Glomerular endothelial cell (primary cell): ENCODE data around the gene PLEKHH2. TPM values are rescaled to one million over a fixed set of nuclear protein-coding genes. Genes with fewer than 3 reads are reported as not detected.
"Not testable (repeated sequence)": the region's sequence is repeated elsewhere in the genome, so short reads cannot be mapped to it uniquely, and the experiment has no call there.

Experiments
- DNase-seq: peaks from one replicate; pipeline ENCODE4 v3.0.0-alpha.2; 2011; ENCODE audit warnings: low read depth, low spot score; ENCODE audit errors: extremely low read depth
- total RNA-seq: library from RNA; depleted of rRNA; stranded (reverse); fragments of >200 nt; gene quantifications from 2 replicates; pipeline ENCODE4 v1.2.3, GENCODE V29; 2015

PLEKHH2 gene
- total RNA-seq, 1 donor from 2014 or later, result 5.7 TPM

GRCh38 chr2:43636153-43636552 is 907 bp upstream of the PLEKHH2 start:
- not testable (repeated sequence) for DNase-seq

- DNase-seq, result no peak
Measured at GRCh38 chr2:43636621-43637020, 439 bp upstream of the PLEKHH2 start.

- DNase-seq, result no peak
Measured at GRCh38 chr2:43642363-43642762, 5.3 kb downstream of the PLEKHH2 start.

GRCh38 chr2:43643680-43644079 is 6.6 kb downstream of the PLEKHH2 start:
- no peak for DNase-seq

GRCh38 chr2:43648994-43649701 is 12.1 kb downstream of the PLEKHH2 start:
- DNase-seq, result no peak

- DNase-seq, result no peak
Measured at GRCh38 chr2:43653506-43653905, 16.4 kb downstream of the PLEKHH2 start.

GRCh38 chr2:43657241-43657640 is 20.2 kb downstream of the PLEKHH2 start:
- DNase-seq, result no peak

- DNase-seq, result no peak
Measured at GRCh38 chr2:43675646-43676321, 38.7 kb downstream of the PLEKHH2 start.

GRCh38 chr2:43676322-43677050 is 39.4 kb downstream of the PLEKHH2 start, which contains the start of gene C1GALT1C1L:
Gene C1GALT1C1L (minus strand): TSS chr2:43676429. CDS start chr2:43676322, 107 bp downstream.
- no peak for DNase-seq

- not testable (repeated sequence) for DNase-seq
Measured at GRCh38 chr2:43677783-43678182, 40.7 kb downstream of the PLEKHH2 start.

GRCh38 chr2:43685357-43685756 is 48.3 kb downstream of the PLEKHH2 start:
- no peak for DNase-seq

GRCh38 chr2:43689999-43690398 is 52.9 kb downstream of the PLEKHH2 start:
- DNase-seq, result no peak

GRCh38 chr2:43692428-43692994 is 55.5 kb downstream of the PLEKHH2 start:
- no peak for DNase-seq

GRCh38 chr2:43698140-43698539 is 61.1 kb downstream of the PLEKHH2 start:
- DNase-seq, result not testable (repeated sequence)

- no peak for DNase-seq
Measured at GRCh38 chr2:43699761-43700160, 62.7 kb downstream of the PLEKHH2 start.

GRCh38 chr2:43701111-43701510 is 64.1 kb downstream of the PLEKHH2 start:
- DNase-seq, result no peak

GRCh38 chr2:43707255-43708015 is 70.4 kb downstream of the PLEKHH2 start:
- no peak for DNase-seq

GRCh38 chr2:43708178-43708577 is 71.1 kb downstream of the PLEKHH2 start:
- no peak for DNase-seq

- no peak for DNase-seq
Measured at GRCh38 chr2:43708891-43709290, 71.8 kb downstream of the PLEKHH2 start.

- no peak for DNase-seq
Measured at GRCh38 chr2:43710866-43711265, 73.8 kb downstream of the PLEKHH2 start.
